ENCODE data around the gene OGFOD1. TPM values are rescaled to one million over a fixed set of nuclear protein-coding genes. Genes with fewer than 3 reads are reported as not detected.
"Not testable (repeated sequence)": the region's sequence is repeated elsewhere in the genome, so short reads cannot be mapped to it uniquely, and the experiment has no call there.

Gene OGFOD1
- total RNA-seq, 2 donors from 2014 or later, result 15.9 to 16.5 TPM

DNA sequence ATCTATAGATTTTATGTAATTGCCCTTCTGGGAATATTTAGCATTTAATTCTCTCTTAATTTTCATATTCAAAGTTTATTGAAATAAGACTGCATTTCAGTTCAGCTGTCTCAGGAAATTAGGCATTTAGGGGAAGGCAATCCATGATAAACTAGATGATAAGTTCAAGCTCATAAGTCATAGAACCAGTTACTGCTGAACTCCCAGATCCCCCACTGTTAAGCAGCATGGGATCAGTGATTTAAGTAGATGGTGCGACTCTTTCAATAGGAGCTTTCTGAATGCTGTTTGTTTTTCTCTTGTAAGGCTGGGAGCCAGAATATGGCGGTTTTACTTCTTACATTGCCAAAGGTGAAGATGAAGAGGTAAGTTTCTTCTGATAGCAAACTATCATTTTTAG, 23.8 kb downstream of the OGFOD1 start:
- intact Hi-C loops (cut with DNase I, micrococcal nuclease), result no loop called here
- DNase-seq (no peak), ATAC-seq (no peak)

GRCh38 chr16:56477096-56477878, 25.9 kb downstream of the OGFOD1 start:
- no peak for DNase-seq
- no peak for ATAC-seq
- intact Hi-C loops (cut with DNase I, micrococcal nuclease), result no loop called here

DNA sequence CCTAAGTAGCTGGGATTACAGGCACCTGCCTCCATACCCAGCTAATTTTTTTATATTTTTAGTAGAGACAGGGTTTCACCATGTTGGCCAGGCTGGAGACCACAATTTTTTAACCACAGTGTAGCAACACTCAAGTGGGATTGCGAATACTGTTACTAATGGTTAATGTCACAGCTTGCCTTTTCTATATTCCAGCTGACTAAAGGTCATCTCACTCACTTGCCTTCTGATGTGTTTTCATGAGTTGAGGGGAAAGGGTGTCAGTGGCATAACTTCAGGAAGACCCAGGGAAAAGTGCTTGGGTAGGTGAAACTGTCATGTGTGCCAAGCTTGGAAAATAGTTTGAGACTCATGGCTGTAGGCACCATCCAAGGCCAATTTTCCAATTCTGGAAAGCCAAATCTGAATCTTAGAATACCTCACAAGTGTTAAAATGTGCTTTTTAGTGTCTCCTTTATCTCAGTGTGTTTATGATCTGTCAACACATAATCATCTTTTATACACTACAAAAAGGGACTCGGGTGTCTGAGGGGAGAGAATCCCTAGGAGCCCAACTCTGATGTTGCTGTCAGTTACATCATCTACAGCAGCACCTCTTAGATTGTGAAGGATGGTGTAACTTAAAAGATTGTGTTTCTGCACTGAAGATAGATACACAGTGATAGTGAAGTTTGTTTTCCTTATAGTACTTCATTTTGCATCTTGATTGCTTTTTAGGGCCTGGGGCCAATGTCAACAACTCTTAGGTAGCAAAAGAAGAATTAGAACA, 27.1 kb downstream of the OGFOD1 start:
- no peak for ATAC-seq
- no peak for DNase-seq
- intact Hi-C loops (cut with DNase I, micrococcal nuclease), result no loop called here

DNA sequence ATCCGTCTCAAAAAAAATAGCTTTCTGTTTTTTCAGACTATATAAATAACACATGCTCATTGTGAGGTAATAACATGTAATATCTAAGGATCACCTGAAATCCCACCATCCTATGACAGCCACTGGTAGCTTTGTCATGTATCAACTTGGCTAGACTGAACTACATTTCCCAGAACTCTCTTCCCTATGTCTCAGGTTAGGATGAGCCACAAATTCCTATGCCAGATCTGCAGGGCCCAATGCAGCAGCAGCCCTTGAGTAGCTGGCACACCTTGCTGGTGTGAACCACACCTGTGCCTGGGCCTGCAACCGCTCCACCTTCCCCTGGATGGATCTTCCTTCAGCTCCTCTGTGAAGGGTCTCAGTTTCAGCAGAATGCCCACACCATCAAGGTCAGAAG, 28.1 kb downstream of the OGFOD1 start:
- ATAC-seq, result no peak
- intact Hi-C loops (cut with DNase I, micrococcal nuclease), result no loop called here
- no peak for DNase-seq

GRCh38 chr16:56480776-56481467, 29.6 kb downstream of the OGFOD1 start:
- ATAC-seq (no peak), DNase-seq (no peak)
- intact Hi-C loops (cut with DNase I, micrococcal nuclease), result no loop called here

DNA sequence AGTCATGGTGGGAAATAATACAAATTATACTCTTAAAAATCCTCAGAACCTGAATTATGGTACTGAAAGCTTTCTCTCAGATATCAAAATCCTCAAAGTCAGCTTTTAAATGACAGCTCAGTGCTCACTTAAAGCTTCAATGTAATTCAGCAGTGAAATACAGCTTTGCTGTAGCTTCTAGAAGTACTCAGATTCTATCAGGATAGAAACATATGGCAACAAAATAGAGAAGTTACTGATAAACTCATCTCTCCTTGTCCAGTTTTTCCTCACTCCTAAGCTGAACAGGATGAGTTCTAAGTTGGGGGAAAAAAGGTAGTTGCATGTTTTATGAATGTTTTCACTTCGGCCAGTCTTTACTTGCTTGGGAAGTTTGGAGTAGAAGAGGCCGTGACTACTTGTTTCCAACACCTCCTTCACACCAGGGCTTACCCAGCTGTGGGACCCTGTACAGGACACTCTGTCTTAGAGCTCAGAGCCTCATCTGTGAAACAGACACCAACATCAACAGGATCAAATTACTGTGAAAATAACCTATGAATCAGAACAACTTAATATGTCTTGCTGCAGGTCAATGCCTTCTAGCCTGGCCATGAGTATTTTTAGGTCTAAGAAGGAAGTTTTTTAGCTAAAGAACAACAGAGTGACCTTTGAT, 30.2 kb downstream of the OGFOD1 start:
- intact Hi-C loops (cut with DNase I, micrococcal nuclease), result no loop called here
- DNase-seq (no peak), ATAC-seq (no peak)

DNA sequence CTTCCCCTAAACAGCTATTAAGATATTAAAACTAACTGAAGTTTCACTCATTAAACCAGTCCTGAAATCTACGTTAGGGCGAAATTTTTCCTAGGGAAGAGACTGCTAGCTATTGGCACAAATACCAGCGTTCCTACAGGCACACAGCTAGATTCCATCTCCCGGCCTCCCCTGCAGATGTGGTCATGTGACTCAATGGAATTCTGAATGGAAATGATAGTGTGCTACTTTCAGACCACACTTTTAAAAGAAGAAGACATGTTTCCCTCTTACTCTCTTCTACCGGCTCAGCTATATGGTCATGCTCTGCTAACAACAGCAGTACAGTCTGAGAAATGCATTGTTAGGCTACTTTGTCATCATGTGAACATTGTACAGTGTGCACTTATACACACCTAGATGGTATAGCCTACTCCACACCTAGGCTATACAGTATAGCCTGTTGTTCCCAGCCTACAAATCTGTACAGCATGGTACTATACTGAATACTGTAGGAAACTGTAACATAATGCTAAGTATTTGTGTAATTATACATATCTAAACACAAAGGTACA, 31.4 kb downstream of the OGFOD1 start:
- intact Hi-C loops (cut with DNase I, micrococcal nuclease), result no loop called here
- ATAC-seq, result no peak

DNA sequence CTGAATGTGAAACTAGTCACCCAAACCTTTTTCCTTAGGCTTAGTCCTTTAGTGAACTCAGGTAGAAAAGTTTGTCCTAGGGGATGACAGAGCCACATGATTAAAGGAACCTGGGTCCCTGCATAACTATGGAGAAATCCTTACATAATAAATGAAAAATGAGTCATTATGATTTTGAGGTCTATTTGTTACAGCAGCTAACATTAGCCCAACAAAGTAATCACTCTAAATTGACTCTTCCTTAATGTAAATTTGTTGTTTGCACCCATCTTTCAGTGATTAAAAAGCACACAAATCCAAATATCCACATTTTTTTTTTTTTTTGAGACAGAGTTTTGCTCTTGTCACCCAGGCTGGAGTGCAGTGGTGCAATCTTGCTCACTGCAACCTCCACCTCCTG, 32.0 kb downstream of the OGFOD1 start:
- no peak for DNase-seq
- no peak for ATAC-seq
- intact Hi-C loops (cut with DNase I, micrococcal nuclease), result no loop called here

More for the DNA sequence above, 31.4 kb downstream of the OGFOD1 start:
- no peak for DNase-seq

DNA sequence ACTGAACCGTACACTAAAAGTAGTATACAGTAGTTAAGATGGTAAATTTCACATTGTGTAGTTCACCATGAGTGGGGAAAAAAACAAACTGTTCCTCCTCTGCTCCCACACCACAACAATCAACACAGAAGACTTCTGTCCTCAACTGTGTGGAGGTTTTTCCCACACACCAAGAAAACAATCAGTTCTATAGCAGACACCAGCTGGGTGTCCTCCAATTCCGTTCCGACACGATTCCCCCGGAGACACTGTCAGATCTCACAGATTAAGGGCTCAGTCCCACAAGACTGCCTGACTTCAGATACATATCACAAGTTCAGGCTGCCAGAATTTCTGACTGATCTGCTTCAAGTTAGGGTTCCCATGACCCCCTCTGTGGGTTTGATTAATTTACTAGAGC, 36.7 kb downstream of the OGFOD1 start:
- intact Hi-C loops (cut with DNase I, micrococcal nuclease), result no loop called here
- ATAC-seq, result no peak
- no peak for DNase-seq

DNA sequence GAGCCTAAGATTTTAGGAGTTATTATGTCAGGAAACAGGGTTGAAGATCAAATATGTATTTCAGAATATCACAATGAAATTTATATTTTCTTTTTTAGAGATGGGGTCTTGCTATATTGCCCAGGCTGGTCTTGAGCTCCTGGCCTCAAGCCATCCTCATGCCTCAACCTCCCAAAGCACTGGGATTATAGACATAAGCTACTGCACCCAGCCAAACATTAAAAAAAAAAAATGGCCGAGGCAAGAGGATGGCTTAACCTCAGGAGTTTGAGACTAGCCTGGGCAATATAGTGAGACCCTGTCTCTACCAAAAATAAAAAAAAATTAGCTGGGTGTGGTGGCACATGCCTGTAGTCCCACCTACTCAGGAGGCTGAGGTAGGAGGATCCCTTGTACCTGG, 37.5 kb downstream of the OGFOD1 start:
- ATAC-seq; DNase-seq; intact Hi-C loops (cut with DNase I, micrococcal nuclease): not testable (repeated sequence)

- intact Hi-C loops (cut with DNase I, micrococcal nuclease), result no loop called here
- DNase-seq (no peak), ATAC-seq (no peak)
Measured at GRCh38 chr16:56491657-56492261, 40.4 kb downstream of the OGFOD1 start.

GRCh38 chr16:56493126-56493525, 41.8 kb downstream of the OGFOD1 start:
- intact Hi-C loops (cut with DNase I, micrococcal nuclease), result no loop called here
- DNase-seq (no peak), ATAC-seq (no peak)

- ATAC-seq (no peak), DNase-seq (no peak)
- intact Hi-C loops (cut with DNase I, micrococcal nuclease), result no loop called here
Measured at GRCh38 chr16:56493815-56494214, 42.5 kb downstream of the OGFOD1 start.

DNA sequence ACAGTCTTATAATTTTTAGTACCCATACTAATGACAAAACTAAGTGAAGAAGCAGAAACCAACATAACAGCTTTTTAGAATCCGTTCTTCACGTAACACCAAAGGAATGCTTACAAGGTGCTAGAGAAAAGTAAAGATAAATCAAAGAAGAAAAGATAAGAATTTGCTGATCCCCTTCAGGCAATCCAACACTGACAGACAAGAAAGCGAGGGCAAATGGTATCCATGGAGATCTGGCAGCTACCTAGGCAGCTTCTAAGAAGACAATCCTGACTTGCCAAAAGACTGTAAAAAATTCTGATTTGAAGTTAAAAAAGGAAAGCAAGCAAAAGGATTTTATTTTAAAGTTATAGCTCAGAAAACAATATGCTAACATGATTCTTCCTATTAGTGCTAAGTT, 53.8 kb downstream of the OGFOD1 start:
- intact Hi-C loops (cut with DNase I, micrococcal nuclease), result no loop called here
- ATAC-seq (no peak), DNase-seq (no peak)

GRCh38 chr16:56506941-56507340, 55.6 kb downstream of the OGFOD1 start:
- ATAC-seq (no peak), DNase-seq (no peak)
- intact Hi-C loops (cut with DNase I, micrococcal nuclease), result no loop called here

DNA sequence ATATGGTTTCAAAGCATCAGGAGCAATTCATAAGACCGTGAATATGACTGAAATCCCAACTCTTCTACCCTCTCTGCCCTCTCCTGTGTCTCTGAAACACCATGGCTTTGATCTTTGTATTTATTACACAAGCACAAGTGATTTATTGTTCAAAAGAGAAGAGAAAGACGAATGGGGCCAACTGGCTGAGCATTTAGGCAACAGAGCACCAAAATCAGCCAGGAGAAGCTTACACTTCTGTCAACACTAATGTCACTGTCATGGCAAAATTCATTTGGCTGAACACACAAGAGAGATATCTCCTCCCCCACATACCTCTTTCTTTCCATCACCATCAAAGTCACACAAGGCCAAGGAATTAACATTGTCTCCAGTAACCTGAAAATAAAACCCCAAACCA, 59.2 kb downstream of the OGFOD1 start:
- no peak for DNase-seq
- ATAC-seq, result no peak
- intact Hi-C loops (cut with DNase I, micrococcal nuclease), result loop anchor here in 1 of 2 donors (5.0 kb wide), 1 partner anchor 182 kb away; no protein-coding TSS in a partner anchor

GRCh38 chr16:56512025-56512424, 60.7 kb downstream of the OGFOD1 start:
- intact Hi-C loops (cut with DNase I, micrococcal nuclease), result loop anchor here in 1 of 2 donors (5.0 kb wide), 1 partner anchor 180 kb away; no protein-coding TSS in a partner anchor
- DNase-seq (no peak), ATAC-seq (no peak)

GRCh38 chr16:56513091-56513490, 61.7 kb downstream of the OGFOD1 start:
- ATAC-seq (no peak), DNase-seq (no peak)
- intact Hi-C loops (cut with DNase I, micrococcal nuclease), result loop anchor here in 1 of 2 donors (5.0 kb wide), 1 partner anchor 179 kb away; no protein-coding TSS in a partner anchor

All from left colon (tissue), 2 donors.